ENCODE data around the gene DUSP3. TPM values are rescaled to one million over a fixed set of nuclear protein-coding genes. Genes with fewer than 3 reads are reported as not detected.

DUSP3 gene
- total RNA-seq, 1 donor from 2014 or later: 100.0 TPM

- H3K9me3 ChIP-seq: no peaks in the 10 kb centered on the region
- peaks cover 21% of the 10 kb centered on the region for H3K4me1 ChIP-seq
- H3K36me3 ChIP-seq: peaks cover 70% of the 10 kb centered on the region
- TF ChIP-seq CTCF (IDR thresholded peaks at IDR 0.05): no peak
- DNase-seq: no peak
- ATAC-seq: no peak
- no peaks in the 10 kb centered on the region for H3K27me3 ChIP-seq
- intact Hi-C loops (cut with DNase I): no loop called here
- H3K4me3 ChIP-seq: no peak overlapping the region
- H3K27ac ChIP-seq: no peak overlapping the region
Observed at GRCh38 chr17:43771463-43771862, 7.3 kb downstream of the DUSP3 start.

DNA sequence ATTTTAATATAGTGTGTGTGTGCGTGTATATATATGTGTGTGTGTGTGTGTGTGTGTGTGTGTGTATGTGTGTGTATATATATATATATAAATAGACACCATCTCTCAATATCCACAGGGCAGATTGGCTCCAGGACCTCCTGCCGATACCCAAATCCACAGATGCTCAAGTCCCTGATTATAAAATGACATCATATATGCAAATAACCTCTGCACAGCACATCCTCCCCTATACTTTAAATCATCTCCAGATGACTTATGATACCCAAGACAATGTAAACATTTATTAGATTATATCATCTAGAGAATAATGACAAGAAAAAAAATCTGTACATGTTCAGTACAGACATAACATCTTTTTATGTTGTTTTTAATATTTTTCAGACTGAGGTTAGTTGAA lies 7.8 kb downstream of the DUSP3 start:
- intact Hi-C loops (cut with DNase I): no loop called here
- H3K4me1 ChIP-seq: peaks cover 16% of the 10 kb centered on the region
- H3K36me3 ChIP-seq: peaks cover 70% of the 10 kb centered on the region

GRCh38 chr17:43769859-43770258 lies 8.9 kb downstream of the DUSP3 start:
- no peak for ATAC-seq
- H3K27ac ChIP-seq: no peak overlapping the region
- TF ChIP-seq CTCF (IDR thresholded peaks at IDR 0.05): no peak
- intact Hi-C loops (cut with DNase I): loop anchor here (10.0 kb wide), 1 partner anchor 205 kb away; no protein-coding TSS in a partner anchor
- no peak for DNase-seq
- no peaks in the 10 kb centered on the region for H3K9me3 ChIP-seq
- H3K4me3 ChIP-seq: no peak overlapping the region
- peaks cover 7% of the 10 kb centered on the region for H3K4me1 ChIP-seq
- H3K27me3 ChIP-seq: no peaks in the 10 kb centered on the region
- peaks cover 70% of the 10 kb centered on the region for H3K36me3 ChIP-seq

More for the DNA sequence above, 7.8 kb downstream of the DUSP3 start:
- no peak overlapping the region for H3K4me3 ChIP-seq
- no peaks in the 10 kb centered on the region for H3K27me3 ChIP-seq
- no peak for DNase-seq
- H3K9me3 ChIP-seq: no peaks in the 10 kb centered on the region
- H3K27ac ChIP-seq: no peak overlapping the region
- no peak for ATAC-seq
- no peak for TF ChIP-seq CTCF (IDR thresholded peaks at IDR 0.05)

DNA sequence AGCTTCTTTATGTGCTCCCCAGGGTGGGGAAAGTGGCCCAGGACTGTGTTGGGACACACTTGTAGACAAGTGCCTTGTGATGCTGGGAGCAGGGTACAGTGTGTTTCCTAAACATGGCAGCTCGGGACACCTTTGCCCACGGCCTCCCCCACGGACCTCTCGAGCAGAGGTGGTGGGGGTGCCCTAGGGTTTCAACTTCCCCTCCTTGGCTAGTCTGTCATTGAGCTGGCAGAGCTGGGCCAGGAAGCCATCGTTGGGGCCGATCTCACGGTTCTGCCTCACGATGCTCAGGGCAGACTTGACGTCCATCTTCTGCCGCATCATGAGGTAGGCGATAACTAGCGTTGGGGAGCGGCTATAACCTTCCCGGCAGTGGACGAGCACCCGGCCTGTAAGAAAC lies 9.4 kb downstream of the DUSP3 start:
- H3K27ac ChIP-seq: no peak overlapping the region

DNA sequence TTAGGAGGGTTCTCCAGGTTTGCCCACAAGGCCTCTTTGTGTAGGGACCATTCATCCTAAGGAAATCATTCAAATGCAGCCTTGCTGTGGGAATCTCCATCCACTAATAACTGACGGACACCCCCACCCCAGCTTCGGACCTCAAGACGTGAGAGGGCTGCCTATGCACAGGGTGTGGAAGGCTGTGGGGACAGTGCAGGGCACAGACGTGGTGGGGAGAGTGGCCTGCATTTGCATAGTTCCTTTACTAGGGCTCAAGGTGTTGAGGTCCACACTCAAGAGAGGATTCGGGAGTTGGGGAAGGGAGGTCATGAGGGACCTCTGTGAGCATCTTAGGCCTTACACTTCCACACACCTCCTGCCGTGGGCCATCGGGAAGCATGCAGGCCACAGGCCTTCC lies 9.8 kb downstream of the DUSP3 start:
- Histone ChIP-seq H3K4me3 (no peak overlapping the region), H3K4me1 (peaks cover 7% of the 10 kb centered on the region), H3K36me3 (peaks cover 62% of the 10 kb centered on the region), H3K27ac (peak overlapping the region; percentile 17), H3K27me3 (no peaks in the 10 kb centered on the region), H3K9me3 (no peaks in the 10 kb centered on the region)
- ATAC-seq: no peak
- DNase-seq: no peak
- intact Hi-C loops (cut with DNase I): loop anchor here (10.0 kb wide), 1 partner anchor 204 kb away; no protein-coding TSS in a partner anchor
- no peak for TF ChIP-seq CTCF (IDR thresholded peaks at IDR 0.05)

More for the DNA sequence above, 9.4 kb downstream of the DUSP3 start:
- intact Hi-C loops (cut with DNase I): loop anchor here (10.0 kb wide), 1 partner anchor 205 kb away; no protein-coding TSS in a partner anchor
- Histone ChIP-seq H3K4me1 (peaks cover 7% of the 10 kb centered on the region), H3K9me3 (no peaks in the 10 kb centered on the region), H3K27me3 (no peaks in the 10 kb centered on the region), H3K36me3 (peaks cover 66% of the 10 kb centered on the region), H3K4me3 (no peak overlapping the region)
- DNase-seq (no peak), ATAC-seq (peak; percentile 41)
- TF ChIP-seq CTCF (IDR thresholded peaks at IDR 0.05): no peak

DNA sequence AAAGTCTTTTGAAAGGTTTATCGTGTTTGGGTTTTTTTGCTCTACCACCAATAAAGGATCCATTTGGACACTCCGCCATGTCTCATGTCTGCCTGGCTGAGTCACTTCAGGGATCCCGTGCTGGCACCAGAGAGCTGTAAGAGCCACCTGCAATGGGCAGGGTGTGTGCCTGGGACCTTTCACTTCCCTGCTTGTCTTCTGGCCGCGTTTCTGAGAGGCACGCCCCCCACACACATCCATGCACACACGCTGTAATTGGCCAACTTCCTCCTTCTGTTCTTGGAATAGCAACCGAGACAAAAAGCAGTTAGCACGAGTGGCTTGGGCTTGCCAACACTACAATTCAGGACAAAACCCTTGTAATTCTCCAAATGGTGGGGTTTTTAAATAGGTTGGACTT lies 10.4 kb downstream of the DUSP3 start:
- Histone ChIP-seq H3K27me3 (no peaks in the 10 kb centered on the region), H3K4me3 (no peak overlapping the region), H3K36me3 (peaks cover 56% of the 10 kb centered on the region), H3K4me1 (peaks cover 7% of the 10 kb centered on the region), H3K9me3 (no peaks in the 10 kb centered on the region), H3K27ac (peak overlapping the region; percentile 17)
- intact Hi-C loops (cut with DNase I): loop anchor here (10.0 kb wide), 1 partner anchor 204 kb away; no protein-coding TSS in a partner anchor
- TF ChIP-seq CTCF (IDR thresholded peaks at IDR 0.05): no peak
- ATAC-seq (peak; percentile 83), DNase-seq (peak; percentile 79)
